NCI-H345 (cell line): ENCODE data around the gene VTI1A.

Source experiments
- DNase-seq: peaks from one replicate; lab custom pipeline; 2025; lab: John Stamatoyannopoulos, UW

VTI1A gene

GRCh38 chr10:112784022-112784461 lies 337.0 kb downstream of the VTI1A start:
- DNase-seq = peak; percentile 31

DNA sequence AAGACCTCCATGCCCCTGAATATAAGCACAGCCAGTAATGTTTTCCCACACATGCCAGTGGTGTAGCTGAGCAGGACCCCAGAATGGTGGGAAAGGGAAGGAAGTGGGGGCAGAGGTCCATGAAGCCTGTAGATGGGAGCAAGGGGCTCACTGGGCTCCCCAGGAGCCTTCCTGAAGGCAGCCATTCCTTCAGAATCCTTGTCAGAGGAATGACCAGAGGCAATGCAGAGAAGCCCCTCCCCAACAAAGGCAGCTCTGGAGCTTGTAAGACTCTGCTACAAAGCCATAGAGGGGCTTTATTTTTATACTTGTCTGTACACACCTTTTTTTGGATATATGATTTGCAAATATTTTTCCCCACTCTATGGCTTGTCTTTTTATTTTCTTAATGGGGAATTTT lies 338.1 kb downstream of the VTI1A start:
- no peak for DNase-seq

DNA sequence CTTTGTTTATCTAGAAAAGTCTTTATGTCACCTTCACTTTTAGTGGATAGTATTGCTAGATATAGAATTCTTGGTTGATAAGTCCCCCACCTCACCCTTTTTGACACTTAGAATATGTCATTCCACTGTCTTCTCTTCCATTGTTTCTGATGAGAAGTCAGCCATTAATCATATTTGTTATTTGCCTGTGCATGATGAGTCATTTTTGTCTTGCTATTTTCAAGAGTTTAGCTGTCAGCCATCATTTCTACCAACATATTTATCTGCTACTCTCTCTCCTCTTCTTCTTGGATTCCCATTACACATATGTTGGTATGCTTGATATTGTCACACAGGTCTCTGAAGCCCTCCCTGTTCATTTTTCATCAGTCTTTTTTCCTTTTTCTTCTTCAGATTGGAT lies 342.2 kb downstream of the VTI1A start:
- no peak for DNase-seq

DNA sequence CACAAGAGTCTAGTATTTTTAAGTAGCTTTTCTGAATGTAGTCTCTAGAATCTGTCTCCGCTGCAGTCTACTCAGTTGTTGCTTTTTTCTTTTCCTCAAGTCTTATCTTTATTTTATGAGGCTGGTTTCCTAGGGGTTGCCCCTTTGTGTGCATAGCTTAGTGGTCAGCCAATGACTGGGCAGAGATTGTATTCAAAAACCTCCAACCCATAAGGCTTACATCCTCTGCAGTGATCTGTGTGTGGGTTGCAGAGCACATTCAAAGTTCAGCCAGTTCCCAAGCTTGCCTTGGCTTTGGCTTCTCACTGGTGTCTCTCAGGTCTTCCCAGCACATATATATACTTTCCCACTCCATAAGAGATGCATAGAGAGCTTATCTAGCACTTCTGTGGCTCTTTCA lies 343.0 kb downstream of the VTI1A start:
- DNase-seq = no peak

- no peak for DNase-seq
These were observed 343.9 kb downstream of the VTI1A start for GRCh38 chr10:112790921-112791320.

DNA sequence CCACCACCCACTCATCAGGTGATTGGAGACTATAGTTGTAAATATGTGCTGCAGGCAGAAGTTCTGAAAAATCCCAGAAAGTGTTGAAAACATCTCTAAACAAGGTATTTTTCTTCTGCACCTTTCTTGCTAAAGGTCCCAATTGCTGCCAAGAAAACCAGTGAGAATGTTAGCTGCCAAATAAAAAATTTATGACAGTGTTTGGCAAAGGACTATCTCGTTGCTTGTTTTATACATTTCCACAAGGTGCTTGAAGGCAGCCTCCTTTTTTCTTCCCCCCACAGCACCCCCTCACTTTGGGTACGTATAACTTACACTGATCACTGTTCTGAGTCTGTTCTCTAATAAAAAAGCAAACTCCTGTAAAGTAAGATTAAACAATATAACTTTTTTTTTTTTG lies 344.4 kb downstream of the VTI1A start:
- no peak for DNase-seq

GRCh38 chr10:112792487-112793201 lies 345.6 kb downstream of the VTI1A start:
- no peak for DNase-seq

DNA sequence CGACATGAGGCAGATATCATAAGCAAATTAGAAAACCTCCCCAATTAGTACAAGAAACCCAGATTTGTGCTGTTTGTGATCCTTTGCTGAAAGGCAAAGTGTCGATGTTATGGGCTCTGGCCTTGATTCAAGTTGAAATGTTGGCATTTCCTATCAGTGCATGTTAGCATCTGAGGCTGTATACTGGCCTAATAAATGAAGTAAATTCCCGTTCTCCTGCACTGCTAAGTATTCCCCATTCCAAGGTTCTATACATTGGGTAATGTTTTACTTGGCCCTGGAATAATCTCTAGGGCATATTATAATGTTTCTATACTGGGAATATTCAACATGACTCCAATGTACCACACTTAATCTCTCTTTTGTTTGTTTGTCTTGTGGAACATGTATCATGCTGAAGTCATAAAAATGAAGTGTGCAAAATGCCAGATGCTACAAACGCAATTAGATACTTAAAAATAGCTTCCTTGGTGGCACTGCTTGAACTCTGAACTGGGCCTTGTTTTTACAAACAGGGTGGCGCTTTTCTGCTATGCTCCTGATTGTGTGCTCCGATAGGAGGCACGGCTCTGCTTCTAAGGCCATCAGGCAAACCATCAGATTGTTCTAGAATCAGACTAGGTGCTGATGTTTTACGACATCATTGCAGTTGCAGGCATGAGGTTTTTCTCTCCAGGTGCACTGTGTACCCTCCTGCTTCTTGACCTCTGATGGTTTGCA lies 346.3 kb downstream of the VTI1A start:
- DNase-seq = peak; percentile 2

- DNase-seq = no peak
These were observed 347.2 kb downstream of the VTI1A start for GRCh38 chr10:112794201-112794600.

GRCh38 chr10:112795067-112795466 lies 348.1 kb downstream of the VTI1A start:
- no peak for DNase-seq

DNA sequence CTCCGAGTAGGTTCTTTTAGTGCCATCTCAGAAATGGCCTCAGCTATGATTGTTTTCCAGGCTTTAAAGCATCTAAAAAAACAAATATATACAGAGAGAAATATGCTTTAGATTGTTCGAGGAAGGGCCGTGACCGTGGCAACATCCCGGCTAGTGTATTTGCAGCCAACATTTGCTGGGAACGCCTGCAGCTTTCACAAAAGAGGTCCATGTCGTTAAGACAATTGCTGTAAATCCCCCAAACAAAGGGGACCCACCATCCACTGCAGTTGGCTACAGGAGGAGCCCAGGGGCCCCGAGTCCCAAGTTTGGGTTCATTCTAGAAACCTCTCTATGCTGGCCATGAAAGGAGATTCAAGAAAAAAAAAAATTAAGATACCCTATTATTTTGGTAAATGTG lies 350.2 kb downstream of the VTI1A start:
- DNase-seq = no peak

GRCh38 chr10:112797855-112798254 lies 350.8 kb downstream of the VTI1A start:
- DNase-seq = no peak

DNA sequence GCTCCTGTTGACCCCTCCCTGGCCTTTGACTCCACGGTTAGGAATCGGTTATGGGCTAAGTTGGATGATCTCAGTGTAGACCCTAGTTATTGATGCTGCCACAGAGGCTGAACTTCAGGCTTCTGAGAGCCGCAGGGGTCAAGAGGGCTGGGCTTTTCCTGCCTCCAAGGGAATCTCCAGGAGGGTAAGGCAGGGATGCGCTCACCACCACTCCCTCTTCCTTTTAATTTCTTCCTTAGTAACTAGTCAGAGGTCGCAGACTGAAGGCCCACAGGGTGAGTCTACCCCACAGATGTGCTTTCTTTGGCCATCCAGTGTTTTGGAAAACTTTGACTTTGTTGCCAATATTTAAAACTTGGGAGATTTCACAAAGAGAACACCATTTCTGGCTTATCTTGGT lies 352.0 kb downstream of the VTI1A start:
- no peak for DNase-seq

DNA sequence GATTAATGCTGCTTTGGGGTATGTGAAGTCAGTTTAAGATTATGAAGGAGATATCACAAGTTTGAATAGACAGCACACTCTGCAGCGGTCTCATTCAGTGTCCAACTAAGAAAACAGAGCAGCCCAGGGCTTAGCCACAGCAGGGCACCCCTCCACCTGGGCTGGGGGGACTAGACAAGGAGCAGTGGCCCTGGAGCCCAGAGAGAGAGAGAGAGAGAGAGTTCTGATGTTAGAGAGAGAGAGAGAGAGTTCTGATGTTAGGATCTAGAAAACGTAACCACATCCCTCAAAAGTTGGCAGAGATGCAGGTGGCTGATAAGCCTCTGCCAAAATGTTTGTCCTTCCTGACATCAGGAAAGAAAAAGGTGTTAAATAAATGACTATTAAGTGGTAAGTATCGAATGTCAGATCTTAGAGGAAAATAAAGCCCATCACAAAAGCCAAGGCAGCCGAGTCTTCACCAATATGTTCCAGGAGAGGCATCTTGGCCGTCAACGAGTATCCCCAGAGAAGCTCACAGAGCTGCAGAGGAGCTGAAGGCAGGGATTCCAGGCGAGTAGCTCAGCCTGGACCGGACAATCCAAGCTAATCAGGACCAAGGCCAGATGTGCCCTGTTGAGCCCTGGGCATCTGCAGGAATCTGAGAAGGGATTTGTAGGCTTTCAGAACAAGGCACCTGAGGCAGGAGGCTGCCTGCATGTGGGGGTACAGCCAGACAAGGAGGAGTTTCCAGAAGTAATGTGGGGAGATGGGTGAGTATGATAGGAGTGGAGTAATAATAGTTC lies 352.9 kb downstream of the VTI1A start:
- DNase-seq = no peak

GRCh38 chr10:112801004-112801403 lies 354.0 kb downstream of the VTI1A start:
- DNase-seq = no peak

- DNase-seq = no peak
These were observed 354.7 kb downstream of the VTI1A start for GRCh38 chr10:112801748-112802147.

DNA sequence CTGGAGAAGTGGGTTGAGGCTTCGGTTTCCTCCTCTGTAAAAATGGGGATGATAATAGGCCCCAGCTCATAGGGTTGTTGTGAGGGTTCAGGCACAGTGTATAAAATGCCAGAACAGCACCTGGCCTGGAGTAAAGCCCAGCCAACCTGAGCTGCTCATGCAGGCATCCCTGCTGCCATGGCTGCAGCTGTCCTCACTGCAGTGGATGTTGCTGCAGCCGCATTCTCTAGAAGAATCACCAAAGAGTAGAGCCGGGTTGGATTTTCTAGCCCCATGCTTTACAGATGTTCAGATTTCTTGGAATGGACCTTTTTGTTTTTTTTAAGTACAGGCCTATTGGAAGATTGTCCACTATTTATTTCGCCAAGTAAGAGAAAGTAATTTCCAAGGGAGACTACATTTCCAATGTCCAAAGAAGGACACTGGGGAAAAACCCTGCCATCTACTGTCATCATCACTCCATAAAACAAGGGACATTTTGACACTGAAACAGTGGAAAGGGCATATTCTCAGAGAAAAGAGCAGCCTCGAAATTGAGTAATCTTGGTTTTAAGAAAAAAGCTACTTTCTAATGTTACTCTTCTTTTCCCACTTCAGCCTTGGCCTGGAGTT lies 355.5 kb downstream of the VTI1A start:
- no peak for DNase-seq

DNA sequence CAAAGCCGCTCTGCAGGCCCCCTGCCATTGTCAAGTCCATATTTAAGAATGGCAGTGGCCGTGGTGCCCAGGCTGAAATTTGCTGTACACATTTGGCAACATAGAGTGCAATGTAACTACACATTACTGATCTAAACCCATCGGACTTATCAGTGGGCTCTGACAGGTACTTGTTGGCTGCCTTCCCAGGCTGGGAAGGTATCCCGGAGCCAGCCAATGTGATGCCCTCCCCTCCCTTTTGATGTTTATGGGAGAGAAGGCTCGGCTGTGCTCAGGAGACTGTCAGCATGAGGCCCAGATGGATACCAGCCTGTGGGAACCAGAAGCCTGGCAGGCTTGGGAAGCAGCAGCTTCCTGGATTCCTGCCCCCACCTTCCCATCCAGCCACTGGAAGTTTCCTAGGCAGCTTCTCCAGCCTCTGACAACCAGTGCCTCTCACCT lies 357.0 kb downstream of the VTI1A start:
- DNase-seq = peak; percentile 39

GRCh38 chr10:112805254-112805590 lies 358.2 kb downstream of the VTI1A start:
- no peak for DNase-seq

- DNase-seq = no peak
These were observed 358.7 kb downstream of the VTI1A start for GRCh38 chr10:112805701-112806100.

GRCh38 chr10:112807013-112807412 lies 360.0 kb downstream of the VTI1A start:
- DNase-seq = no peak

GRCh38 chr10:112809736-112810135 lies 362.7 kb downstream of the VTI1A start:
- no peak for DNase-seq
